ENCODE data around the gene WDR89.

GRCh38 chr14:63663428-63664341 is 22.0 kb upstream of the WDR89 start:
- TF ChIP-seq CTCF (conservative IDR thresholded peaks at IDR 0.05) (no peak), EZH2 (IDR thresholded peaks at IDR 0.05; ENCODE audit: low read depth) (no peak)

All from PC-9 (cell line).